ENCODE measurements around the gene PROM2. TPM values are rescaled to one million over a fixed set of nuclear protein-coding genes. Genes with fewer than 3 reads are reported as not detected.

Gene PROM2
- total RNA-seq, 1 experiment from 2014 or later, result 3.1 TPM

- H3T11ph ChIP-seq (ENCODE audit: low read length), result no peak overlapping the region
- no peak overlapping the region for H3K4ac ChIP-seq (ENCODE audit: low read depth, low read length)
- no peaks in the 10 kb centered on the region for H3K27me3 ChIP-seq (ENCODE audit: insufficient read depth, low read length)
- H2BK15ac ChIP-seq (ENCODE audit: low read depth, low read length), result no peak overlapping the region
- Mint-ChIP-seq H3K36me3 (ENCODE audit: insufficient read depth in 1 of 3, low read depth in 3 of 3) (no peaks in the 10 kb centered on the region), H3K4me3 (no peak overlapping the region), H3K27me3 (ENCODE audit: low read depth) (no peaks in the 10 kb centered on the region; the same call in none of the 2 replicates), H3K4me1 (peaks cover 0 to under 1% of the 10 kb centered on the region in 2 experiments; a peak in 1 of 4 replicates), H3K9me3 (peaks cover 0 to 4% of the 10 kb centered on the region in 2 experiments; a peak in 1 of 5 replicates), H3K27ac (peak overlapping the region in 1 of 3 experiments; percentile 70; a peak in 2 of 7 replicates)
- no peaks in the 10 kb centered on the region for H3K79me1 ChIP-seq (ENCODE audit: insufficient read depth, low read depth, low read length, poor library complexity, severe bottlenecking)
- H2BK20ac ChIP-seq (ENCODE audit: low read depth, low read length, poor library complexity, severe bottlenecking), result no peak overlapping the region
- no peak overlapping the region for H2AFZ ChIP-seq (ENCODE audit: low read length)
- no peak overlapping the region for H3K18ac ChIP-seq (ENCODE audit: insufficient read length, low read depth, low read length)
- H3K23ac ChIP-seq (ENCODE audit: insufficient read length, low read depth, low read length), result no peak overlapping the region
- no peak overlapping the region for H3K27ac ChIP-seq (ENCODE audit: insufficient read length, low read depth, low read length)
- H3K14ac ChIP-seq (ENCODE audit: insufficient read depth, low read length), result no peak overlapping the region
- H3K56ac ChIP-seq (ENCODE audit: insufficient read length, low read depth, low read length), result no peak overlapping the region
- DNase-seq, result peak; percentile 13
- H2BK5ac ChIP-seq (ENCODE audit: insufficient read length, low read length), result no peak overlapping the region
- no peaks in the 10 kb centered on the region for H3K23me2 ChIP-seq (ENCODE audit: insufficient read length, low read depth, low read length, poor library complexity, severe bottlenecking)
- no peak overlapping the region for H3K4me2 ChIP-seq (ENCODE audit: insufficient read depth, insufficient read length, low read length)
- no peak overlapping the region for H2BK120ac ChIP-seq (ENCODE audit: low read depth, low read length, poor library complexity, severe bottlenecking)
- no peak overlapping the region for H2AK5ac ChIP-seq (ENCODE audit: insufficient read length, low read length)
- no peak overlapping the region for H2BK12ac ChIP-seq (ENCODE audit: insufficient read length, low read depth, low read length)
- H3K79me2 ChIP-seq (ENCODE audit: insufficient read depth, low read length), result no peaks in the 10 kb centered on the region
- no peak for TF ChIP-seq CTCF (conservative IDR thresholded peaks at IDR 0.05)
- no CpG with 5 or more reads among the region's 13 CpGs for WGBS (ENCODE audit: extremely low coverage, insufficient read length, low lambda C conversion rate)
- no peak overlapping the region for H4K8ac ChIP-seq (replicated peaks; ENCODE audit: insufficient read length, low read depth, low read length)
- no peaks in the 10 kb centered on the region for H3K9me3 ChIP-seq (ENCODE audit: control insufficient read depth, low read depth, low read length)
- no peaks in the 10 kb centered on the region for H3K4me1 ChIP-seq (ENCODE audit: insufficient read depth, low read length)
- H4K91ac ChIP-seq (ENCODE audit: insufficient read length, low read depth, low read length), result no peak overlapping the region
- no peak overlapping the region for H4K5ac ChIP-seq (ENCODE audit: insufficient read length, low read depth, low read length)
- H3K9ac ChIP-seq (ENCODE audit: extremely low read depth, insufficient read length, low read length), result no peak overlapping the region
- H4K20me1 ChIP-seq (ENCODE audit: control insufficient read depth, insufficient read depth, insufficient read length), result no peaks in the 10 kb centered on the region
These were observed 5.8 kb upstream of the PROM2 start for GRCh38 chr2:95268211-95269035.
